H1 (cell line): Measurements from ENCODE around the gene NDUFV1. TPM values are rescaled to one million over a fixed set of nuclear protein-coding genes. Genes with fewer than 3 reads are reported as not detected.

Experiments
- CHD7 ChIP-seq: fragments of 300-600 bp; sonication (generic); IDR thresholded peaks from 2 replicates; pipeline ENCODE4 v1.7.1; 2012; ENCODE audit warnings: low read length, moderate library complexity, mild to moderate bottlenecking, inconsistent platforms; ENCODE audit not compliant: insufficient replicate concordance
- CREB1 ChIP-seq: IDR thresholded peaks from 2 replicates; pipeline ENCODE4 v1.6.1; 2012; ENCODE audit warnings: inconsistent platforms
- EGR1 ChIP-seq: IDR thresholded peaks from 2 replicates; pipeline ENCODE4 v1.6.1; 2011; ENCODE audit warnings: low read depth, low read length, borderline replicate concordance
- EP300 ChIP-seq, 2 experiments: IDR thresholded peaks; 1 replicate in 1 of 2; 2 replicates in 1 of 2; pipeline ENCODE4 v1.6.1; 2011 to 2012; ENCODE audit warnings: low read depth in 2 of 2, low read length in 2 of 2, mild to moderate bottlenecking in 2 of 2, borderline replicate concordance in 1 of 2, inconsistent platforms in 1 of 2, moderate library complexity in 1 of 2
- GABPA ChIP-seq: IDR thresholded peaks from 2 replicates; pipeline ENCODE4 v1.6.1; 2011; ENCODE audit warnings: mild to moderate bottlenecking, low read length, moderate library complexity, borderline replicate concordance; ENCODE audit not compliant: insufficient read depth
- MAFK ChIP-seq: IDR thresholded peaks from 2 replicates; pipeline ENCODE4 v1.6.1; 2012; ENCODE audit warnings: low read depth, mild to moderate bottlenecking, improper control_type of control experiment, low read length
- NANOG ChIP-seq: IDR thresholded peaks from 2 replicates; pipeline ENCODE4 v1.6.1; 2011; ENCODE audit warnings: low read length, low read depth, mild to moderate bottlenecking, inconsistent platforms; ENCODE audit not compliant: insufficient read depth, poor library complexity, severe bottlenecking
- SIRT6 ChIP-seq: IDR thresholded peaks from one replicate; pipeline ENCODE4 v1.7.1; 2012; ENCODE audit warnings: low read length, inconsistent platforms
- polyA plus RNA-seq, 7 experiments: library from polyadenylated mRNA; depleted of rRNA in 3 of 7; stranded (reverse) in 5 of 7; unstranded in 2 of 7; fragments of >200 nt in 5 of 7; fragments of 200-250 nt in 2 of 7; gene quantifications; 1 replicate in 5 of 7; 2 replicates in 1 of 7; 4 replicates in 1 of 7; pipeline versions ENCODE4 v1.2.1 to v1.2.3, GENCODE V29; 2011 to 2013; ENCODE audit warnings: missing spikeins in 2 of 7, mixed read lengths in 2 of 7
- total RNA-seq: library from RNA; stranded (reverse); fragmentation: NEBNext Ultra II Directional; extraction: Animal tissue kit (Norgen Biotek cat#: 25700); gene quantifications from 2 replicates; pipeline ENCODE4 v1.2.1, GENCODE V29; 2021

Gene NDUFV1
- total and polyA plus RNA-seq, 2 of the 8 experiments (the other 6 are each of a cell fraction or from before 2014, with no cell fraction given), result 125 to 131 TPM

GRCh38 chr11:67611165-67611564, 4.4 kb downstream of the NDUFV1 start (continued):
- TF ChIP-seq CHD7 (no peak), EGR1 (no peak), MAFK (no peak), NANOG (no peak), GABPA (no peak), CREB1 (no peak), EP300 (IDR thresholded peaks at IDR 0.05; ENCODE audit: borderline replicate concordance in 1 of 2, low read depth in 2 of 2, low read length in 2 of 2) (no peak), SIRT6 (no peak)
- TF ChIP-seq, all 59 proteins: peak for 0
